Brain microvascular endothelial cell (primary cell): Measurements from ENCODE around the gene PYHIN1.
"Not testable (repeated sequence)": the region's sequence is repeated elsewhere in the genome, so short reads cannot be mapped to it uniquely, and the experiment has no call there.

Source experiments
- DNase-seq: peaks from one replicate; pipeline ENCODE4 v3.0.0-alpha.2; 2020
- H3K27ac ChIP-seq: fragments of 250-450 bp; sonication (Bioruptor Pico); 2 replicates; pipeline ENCODE4 v1.5.1; 2020; ENCODE audit warnings: mild to moderate bottlenecking, moderate library complexity
- H3K27me3 ChIP-seq: fragments of 250-450 bp; sonication (Bioruptor Pico); replicated peaks from 2 replicates; pipeline ENCODE4 v1.5.1; 2020; ENCODE audit warnings: mild to moderate bottlenecking
- H3K36me3 ChIP-seq: fragments of 250-450 bp; sonication (Bioruptor Pico); replicated peaks from 2 replicates; pipeline ENCODE4 v1.5.1; 2020; ENCODE audit warnings: mild to moderate bottlenecking
- H3K4me3 ChIP-seq: 2 replicates; pipeline ENCODE4 v1.5.1; 2011; ENCODE audit warnings: low read depth, mild to moderate bottlenecking, control low read depth, low read length, moderate library complexity
- CTCF ChIP-seq: IDR thresholded peaks from 2 replicates; pipeline ENCODE4 v1.5.1; 2011; ENCODE audit warnings: low read depth, mild to moderate bottlenecking, moderate library complexity, low read length, control low read depth, inconsistent platforms; ENCODE audit errors: missing control alignments
- in situ Hi-C: cut with HindIII; loops from 2 replicates; pipeline ENCODE4 v1.10.0; 2017; ENCODE audit warnings: low sequenced_read_pairs, low pct_ligation_motif_present

The PYHIN1 gene

GRCh38 chr1:159005161-159005560 is 73.8 kb downstream of the PYHIN1 start:
- no peak for TF ChIP-seq CTCF
- Histone ChIP-seq H3K36me3 (no peaks in the 10 kb centered on the region), H3K27ac (no peak overlapping the region), H3K27me3 (no peaks in the 10 kb centered on the region), H3K4me3 (no peak overlapping the region)
- in situ Hi-C loops = no loop called here
- DNase-seq = no peak

GRCh38 chr1:159005676-159006075 is 74.3 kb downstream of the PYHIN1 start:
- Histone ChIP-seq H3K27ac (no peak overlapping the region), H3K36me3 (no peaks in the 10 kb centered on the region), H3K4me3 (no peak overlapping the region), H3K27me3 (no peaks in the 10 kb centered on the region)
- DNase-seq = no peak
- in situ Hi-C loops = no loop called here
- no peak for TF ChIP-seq CTCF

GRCh38 chr1:159006210-159006807 is 75.0 kb downstream of the PYHIN1 start:
- H3K27ac ChIP-seq, DNase-seq, H3K36me3 ChIP-seq, H3K27me3 ChIP-seq, in situ Hi-C loops, H3K4me3 ChIP-seq: not testable (repeated sequence)

- DNase-seq = no peak
- no peak for TF ChIP-seq CTCF
- in situ Hi-C loops = no loop called here
- no peak overlapping the region for H3K27ac ChIP-seq
- H3K27me3 ChIP-seq = no peaks in the 10 kb centered on the region
- no peaks in the 10 kb centered on the region for H3K36me3 ChIP-seq
- no peak overlapping the region for H3K4me3 ChIP-seq
Measured at GRCh38 chr1:159007726-159008125, 76.4 kb downstream of the PYHIN1 start.

GRCh38 chr1:159008744-159009188 is 77.4 kb downstream of the PYHIN1 start:
- no peak for DNase-seq
- H3K27ac ChIP-seq = peak overlapping the region; percentile 96
- no peak overlapping the region for H3K4me3 ChIP-seq
- no peaks in the 10 kb centered on the region for H3K27me3 ChIP-seq
- H3K36me3 ChIP-seq = no peaks in the 10 kb centered on the region
- in situ Hi-C loops = no loop called here
- no peak for TF ChIP-seq CTCF

GRCh38 chr1:159009287-159009686 is 77.9 kb downstream of the PYHIN1 start:
- DNase-seq = no peak
- no peak for TF ChIP-seq CTCF
- Histone ChIP-seq H3K27me3 (no peaks in the 10 kb centered on the region), H3K4me3 (peak overlapping the region; percentile 3), H3K36me3 (no peaks in the 10 kb centered on the region), H3K27ac (peak overlapping the region; percentile 96)
- in situ Hi-C loops = no loop called here
